GM12874 (cell line): ENCODE data around the gene GNAS.

Source experiments
- CTCF ChIP-seq: IDR thresholded peaks from 2 replicates; pipeline ENCODE4 v1.5.1; 2011; ENCODE audit warnings: low read depth, mild to moderate bottlenecking, control low read depth, low read length, moderate library complexity; ENCODE audit not compliant: insufficient read depth

GNAS gene

DNA sequence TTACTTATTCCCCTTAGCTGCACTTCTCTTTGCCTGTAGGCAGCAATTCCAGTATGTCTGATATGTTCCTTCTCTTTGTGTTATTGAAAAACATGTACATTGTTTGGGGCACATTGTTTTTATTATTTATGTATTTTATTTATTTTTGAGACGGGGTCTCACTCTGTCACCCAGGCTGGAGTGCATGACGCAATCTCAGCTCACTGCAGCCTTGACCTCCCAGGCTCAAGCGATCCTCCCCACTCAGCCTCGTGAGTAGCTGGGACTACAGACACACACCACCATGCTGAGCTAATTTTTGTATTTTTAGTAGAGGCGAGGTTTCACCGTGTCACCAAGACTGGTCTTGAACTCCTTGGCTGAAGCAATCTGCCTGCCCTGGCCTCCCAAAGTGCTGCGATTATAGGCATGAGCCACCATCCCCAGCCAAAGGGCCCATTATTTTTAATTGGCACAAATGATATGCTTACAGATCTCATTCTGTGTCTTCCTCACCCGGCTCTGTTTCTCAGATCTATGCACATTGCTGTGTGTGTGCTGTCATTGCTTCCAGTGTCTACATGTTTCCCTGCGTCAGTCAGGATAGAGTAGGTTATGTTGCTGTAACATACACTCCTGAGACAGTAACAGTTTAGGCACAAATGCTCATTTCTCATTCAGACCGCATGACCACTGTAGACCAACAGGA is 74.4 kb downstream of the GNAS start:
- no peak for TF ChIP-seq CTCF

GRCh38 chr20:58927490-58928061 is 75.1 kb downstream of the GNAS start:
- TF ChIP-seq CTCF, result no peak

GRCh38 chr20:58930496-58930895 is 78.0 kb downstream of the GNAS start:
- TF ChIP-seq CTCF, result no peak

- no peak for TF ChIP-seq CTCF
Measured at GRCh38 chr20:58932170-58932569, 79.7 kb downstream of the GNAS start.

- TF ChIP-seq CTCF, result no peak
Measured at GRCh38 chr20:58938078-58938477, 85.6 kb downstream of the GNAS start.

GRCh38 chr20:58938541-58938940 is 86.0 kb downstream of the GNAS start:
- no peak for TF ChIP-seq CTCF

GRCh38 chr20:58941471-58941870 is 89.0 kb downstream of the GNAS start:
- no peak for TF ChIP-seq CTCF
